ENCODE data around the gene GPR137B. TPM values are rescaled to one million over a fixed set of nuclear protein-coding genes. Genes with fewer than 3 reads are reported as not detected.

GPR137B gene
- total RNA-seq, 3 donors from 2014 or later, result 5.0 to 6.0 (median 5.6) TPM

GRCh38 chr1:236144033-236144432 is 1.7 kb downstream of the GPR137B start:
- Mint-ChIP-seq H3K27me3 (ENCODE audit: low read depth) (peaks cover 23% of the 10 kb centered on the region), H3K4me1 (ENCODE audit: low read depth) (peaks cover 34% of the 10 kb centered on the region), H3K36me3 (ENCODE audit: insufficient read depth) (peaks cover 2% of the 10 kb centered on the region), H3K4me3 (peak overlapping the region; percentile 95), H3K9me3 (no peaks in the 10 kb centered on the region)
- DNase-seq, result no peak
- ATAC-seq, result no peak

GRCh38 chr1:236144446-236145150 is 2.3 kb downstream of the GPR137B start:
- peak overlapping the region; percentile 21 for H3K4me3 Mint-ChIP-seq
- no peak for DNase-seq
- no peak for ATAC-seq

GRCh38 chr1:236147068-236147467 is 4.7 kb downstream of the GPR137B start:
- no peaks in the 10 kb centered on the region for H3K9me3 Mint-ChIP-seq
- H3K4me1 Mint-ChIP-seq (ENCODE audit: low read depth), result peaks cover 31% of the 10 kb centered on the region
- H3K27me3 Mint-ChIP-seq (ENCODE audit: low read depth), result peaks cover 3% of the 10 kb centered on the region
- no peak for DNase-seq
- no peak for ATAC-seq
- peaks cover 3% of the 10 kb centered on the region for H3K36me3 Mint-ChIP-seq (ENCODE audit: insufficient read depth)
- no peak overlapping the region for H3K4me3 Mint-ChIP-seq

More at GRCh38 chr1:236144446-236145150, 2.3 kb downstream of the GPR137B start:
- Mint-ChIP-seq H3K4me1 (ENCODE audit: low read depth) (peaks cover 34% of the 10 kb centered on the region), H3K27me3 (ENCODE audit: low read depth) (peaks cover 22% of the 10 kb centered on the region), H3K9me3 (no peaks in the 10 kb centered on the region), H3K36me3 (ENCODE audit: insufficient read depth) (peaks cover 2% of the 10 kb centered on the region)

GRCh38 chr1:236147521-236148469 is 5.5 kb downstream of the GPR137B start:
- no peak overlapping the region for H3K4me3 Mint-ChIP-seq
- no peak for ATAC-seq
- no peak for DNase-seq
- peaks cover 28% of the 10 kb centered on the region for H3K4me1 Mint-ChIP-seq (ENCODE audit: low read depth)
- H3K27me3 Mint-ChIP-seq (ENCODE audit: low read depth), result peaks cover 1% of the 10 kb centered on the region
- no peaks in the 10 kb centered on the region for H3K9me3 Mint-ChIP-seq
- peaks cover 3% of the 10 kb centered on the region for H3K36me3 Mint-ChIP-seq (ENCODE audit: insufficient read depth)

GRCh38 chr1:236148470-236148845 is 6.1 kb downstream of the GPR137B start:
- Mint-ChIP-seq H3K36me3 (ENCODE audit: insufficient read depth) (peaks cover 3% of the 10 kb centered on the region), H3K4me3 (no peak overlapping the region), H3K4me1 (ENCODE audit: low read depth) (peaks cover 24% of the 10 kb centered on the region), H3K9me3 (no peaks in the 10 kb centered on the region), H3K27me3 (ENCODE audit: low read depth) (peaks cover 1% of the 10 kb centered on the region)
- no peak for ATAC-seq
- no peak for DNase-seq

- Mint-ChIP-seq H3K4me3 (no peak overlapping the region), H3K36me3 (ENCODE audit: insufficient read depth) (peaks cover 3% of the 10 kb centered on the region), H3K9me3 (no peaks in the 10 kb centered on the region), H3K4me1 (ENCODE audit: low read depth) (peaks cover 18% of the 10 kb centered on the region), H3K27me3 (ENCODE audit: low read depth) (no peaks in the 10 kb centered on the region)
- DNase-seq (no peak), ATAC-seq (no peak)
Measured at GRCh38 chr1:236149003-236149595, 6.8 kb downstream of the GPR137B start.

- H3K9me3 Mint-ChIP-seq, result no peaks in the 10 kb centered on the region
- peaks cover 1% of the 10 kb centered on the region for H3K36me3 Mint-ChIP-seq (ENCODE audit: insufficient read depth)
- DNase-seq, result no peak
- no peaks in the 10 kb centered on the region for H3K27me3 Mint-ChIP-seq (ENCODE audit: low read depth)
- no peak for ATAC-seq
- no peak overlapping the region for H3K4me3 Mint-ChIP-seq
- peaks cover 12% of the 10 kb centered on the region for H3K4me1 Mint-ChIP-seq (ENCODE audit: low read depth)
Measured at GRCh38 chr1:236149696-236150228, 7.4 kb downstream of the GPR137B start.

GRCh38 chr1:236150311-236150955 is 8.1 kb downstream of the GPR137B start:
- H3K4me1 Mint-ChIP-seq (ENCODE audit: low read depth), result peaks cover 6% of the 10 kb centered on the region
- no peaks in the 10 kb centered on the region for H3K27me3 Mint-ChIP-seq (ENCODE audit: low read depth)

GRCh38 chr1:236150986-236151385 is 8.6 kb downstream of the GPR137B start:
- ATAC-seq (no peak), DNase-seq (no peak)
- H3K9me3 Mint-ChIP-seq, result no peaks in the 10 kb centered on the region
- no peak overlapping the region for H3K4me3 Mint-ChIP-seq
- no peaks in the 10 kb centered on the region for H3K27me3 Mint-ChIP-seq (ENCODE audit: low read depth)
- H3K4me1 Mint-ChIP-seq (ENCODE audit: low read depth), result peaks cover 10% of the 10 kb centered on the region
- H3K36me3 Mint-ChIP-seq (ENCODE audit: insufficient read depth), result peaks cover 1% of the 10 kb centered on the region

More at GRCh38 chr1:236150311-236150955, 8.1 kb downstream of the GPR137B start:
- H3K36me3 Mint-ChIP-seq (ENCODE audit: insufficient read depth), result peaks cover 1% of the 10 kb centered on the region
- no peaks in the 10 kb centered on the region for H3K9me3 Mint-ChIP-seq
- no peak overlapping the region for H3K4me3 Mint-ChIP-seq
- no peak for DNase-seq
- no peak for ATAC-seq

- ATAC-seq (no peak), DNase-seq (no peak)
- peaks cover 1% of the 10 kb centered on the region for H3K36me3 Mint-ChIP-seq (ENCODE audit: insufficient read depth)
- H3K9me3 Mint-ChIP-seq, result no peaks in the 10 kb centered on the region
- H3K4me3 Mint-ChIP-seq, result no peak overlapping the region
- peaks cover 14% of the 10 kb centered on the region for H3K4me1 Mint-ChIP-seq (ENCODE audit: low read depth)
- H3K27me3 Mint-ChIP-seq (ENCODE audit: low read depth), result no peaks in the 10 kb centered on the region
Measured at GRCh38 chr1:236151739-236152424, 9.5 kb downstream of the GPR137B start.

- no peak for ATAC-seq
- H3K9me3 Mint-ChIP-seq, result no peaks in the 10 kb centered on the region
- peaks cover 20% of the 10 kb centered on the region for H3K4me1 Mint-ChIP-seq (ENCODE audit: low read depth)
- no peak overlapping the region for H3K4me3 Mint-ChIP-seq
- H3K27me3 Mint-ChIP-seq (ENCODE audit: low read depth), result no peaks in the 10 kb centered on the region
- peaks cover 1% of the 10 kb centered on the region for H3K36me3 Mint-ChIP-seq (ENCODE audit: insufficient read depth)
- no peak for DNase-seq
Measured at GRCh38 chr1:236154126-236154525, 11.8 kb downstream of the GPR137B start.

GRCh38 chr1:236154671-236155398 is 12.5 kb downstream of the GPR137B start:
- Mint-ChIP-seq H3K9me3 (no peaks in the 10 kb centered on the region), H3K4me3 (no peak overlapping the region), H3K4me1 (ENCODE audit: low read depth) (peaks cover 20% of the 10 kb centered on the region), H3K27me3 (ENCODE audit: low read depth) (no peaks in the 10 kb centered on the region), H3K36me3 (ENCODE audit: insufficient read depth) (peaks cover 1% of the 10 kb centered on the region)
- ATAC-seq (no peak), DNase-seq (no peak)

GRCh38 chr1:236155399-236155767 is 13.0 kb downstream of the GPR137B start:
- no peak for DNase-seq
- Mint-ChIP-seq H3K9me3 (peaks cover 1% of the 10 kb centered on the region), H3K27me3 (ENCODE audit: low read depth) (no peaks in the 10 kb centered on the region), H3K4me3 (no peak overlapping the region), H3K4me1 (ENCODE audit: low read depth) (peaks cover 20% of the 10 kb centered on the region), H3K36me3 (ENCODE audit: insufficient read depth) (peaks cover under 1% of the 10 kb centered on the region)
- no peak for ATAC-seq

Data from activated T-cell treated with anti-CD3 and anti-CD28 coated beads, Interleukin-2, amount 50 U/mL, for 4 hours (primary cell).